Astrocyte (in vitro differentiated cells and primary cell): ENCODE data around the gene EPB41L1.

Source experiments
- CTCF ChIP-seq: IDR thresholded peaks from 2 replicates; pipeline ENCODE4 v1.5.1; 2011; ENCODE audit warnings: low read depth, mild to moderate bottlenecking, inconsistent platforms, low read length, moderate library complexity; ENCODE audit not compliant: insufficient read depth
- EZH2 ChIP-seq: IDR thresholded peaks from 2 replicates; pipeline ENCODE4 v1.6.1; 2012; ENCODE audit warnings: mild to moderate bottlenecking, low read length, inconsistent platforms; ENCODE audit not compliant: insufficient read depth

DNA sequence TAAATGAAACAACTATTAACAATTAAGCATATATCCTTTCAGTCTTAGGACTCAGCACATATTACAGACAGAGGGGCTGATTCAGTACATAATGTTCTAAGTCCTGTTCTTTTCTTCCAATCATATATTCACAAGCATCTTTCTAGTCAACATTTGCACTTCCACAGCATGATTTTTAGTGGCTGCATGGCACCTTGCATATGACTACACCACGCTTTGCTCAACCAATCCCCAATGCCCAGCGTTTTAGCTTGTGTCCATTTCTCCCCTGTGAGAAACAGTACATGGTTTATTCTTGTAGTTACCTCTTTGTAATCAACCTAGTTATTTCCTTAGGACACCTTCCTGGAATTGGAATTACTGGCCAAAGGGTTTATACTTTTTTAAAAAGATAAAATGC lies 115.0 kb downstream of the EPB41L1 start:
- no peak for TF ChIP-seq CTCF
- TF ChIP-seq EZH2: no peak
